Measurements from ENCODE around the gene DRAXIN.

The DRAXIN gene

DNA sequence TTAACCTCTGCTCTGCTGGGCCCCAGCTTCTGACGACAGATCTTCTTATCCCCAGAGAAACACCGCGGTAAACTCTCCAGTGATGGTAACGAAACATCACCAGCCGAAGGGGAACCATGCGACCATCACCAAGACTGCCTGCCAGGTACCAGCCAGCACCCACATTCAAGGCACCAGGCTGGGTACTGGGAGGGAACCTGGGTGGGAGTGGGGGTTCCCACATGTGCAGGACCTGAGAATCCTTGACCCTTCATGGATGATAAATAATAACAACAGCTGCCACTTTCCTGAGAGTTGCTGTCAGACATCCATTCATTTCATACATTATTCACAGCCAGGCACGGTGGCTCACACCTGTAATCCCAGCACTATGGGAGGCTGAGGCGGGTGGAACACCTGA, 20.8 kb downstream of the DRAXIN start:
- DNase-seq = no peak

DNA sequence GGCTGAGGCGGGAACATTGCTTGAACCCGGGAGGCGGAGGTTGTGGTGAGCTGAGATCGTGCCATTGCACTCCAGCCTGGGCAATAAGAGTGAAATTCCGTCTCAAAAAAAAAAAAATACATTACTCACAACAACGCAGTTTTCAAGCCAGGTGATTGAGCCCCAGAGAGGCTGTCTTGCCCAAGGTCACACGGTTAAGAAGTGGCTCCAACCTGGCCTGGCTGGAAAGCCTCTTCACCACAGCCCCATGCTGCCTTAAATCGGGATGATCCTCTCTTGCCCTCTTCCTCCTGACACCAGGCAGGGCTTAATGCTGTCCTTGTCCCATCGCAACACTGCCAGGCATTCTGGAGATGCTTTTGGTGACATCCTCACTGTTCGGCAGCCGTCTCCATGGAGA, 21.6 kb downstream of the DRAXIN start:
- DNase-seq = no peak

DNA sequence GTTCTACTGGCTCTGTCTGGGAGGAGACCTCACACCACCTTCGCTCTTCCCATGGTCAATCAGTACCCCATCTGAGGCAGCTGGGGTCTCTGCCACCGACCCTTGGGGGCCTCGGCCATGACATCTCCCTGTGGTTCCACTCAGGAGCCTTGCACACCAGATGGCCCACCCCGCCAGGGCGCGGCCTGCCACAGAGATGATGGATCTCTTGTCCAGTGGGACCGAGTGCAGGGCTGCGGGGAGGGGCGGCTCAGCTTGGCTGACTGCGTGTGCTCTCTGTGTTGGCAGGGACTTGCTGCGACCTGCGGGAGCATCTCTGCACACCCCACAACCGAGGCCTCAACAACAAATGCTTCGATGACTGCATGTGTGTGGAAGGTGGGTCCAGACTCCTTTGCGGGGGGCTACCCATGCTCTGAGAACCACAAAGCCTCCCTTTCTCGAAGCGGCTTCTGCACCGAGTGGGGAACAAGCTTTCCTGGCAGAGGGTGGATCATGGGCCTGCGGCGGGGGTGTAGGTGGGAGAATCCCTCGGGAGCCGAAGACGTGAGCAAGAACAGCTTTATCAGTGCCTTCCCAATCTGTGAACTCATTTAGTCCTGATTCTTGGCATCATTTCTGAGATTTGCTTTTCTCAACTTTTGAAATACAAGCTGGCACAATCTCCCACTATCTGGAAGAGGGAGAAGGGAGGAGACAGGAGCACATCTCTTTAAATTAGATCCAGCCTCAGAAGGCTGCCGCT, 23.5 kb downstream of the DRAXIN start:
- DNase-seq = no peak

- DNase-seq = no peak
These were observed 28.0 kb downstream of the DRAXIN start for GRCh38 chr1:11719313-11720032.

- DNase-seq = no peak
These were observed 28.5 kb downstream of the DRAXIN start for GRCh38 chr1:11720033-11720376.

DNA sequence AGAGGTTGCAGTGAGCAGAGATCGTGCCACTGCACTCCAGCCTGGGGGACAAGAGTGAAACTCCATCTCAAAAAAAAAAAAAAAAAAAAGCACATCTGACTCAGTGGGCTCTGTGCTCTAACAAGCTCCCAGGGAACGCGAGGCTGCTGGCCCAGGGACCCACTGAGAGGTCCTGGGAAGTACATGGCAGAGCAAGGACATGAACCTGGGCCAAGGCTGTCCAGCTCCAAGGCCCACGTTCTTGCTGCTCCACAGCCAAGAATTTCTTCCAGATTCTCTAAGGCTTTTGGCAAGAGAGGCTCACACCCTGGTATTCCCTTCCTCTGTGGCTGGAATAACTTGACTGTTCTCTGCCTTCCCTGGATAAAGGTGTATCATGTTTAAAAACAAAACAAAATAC, 29.0 kb downstream of the DRAXIN start:
- DNase-seq = no peak

DNA sequence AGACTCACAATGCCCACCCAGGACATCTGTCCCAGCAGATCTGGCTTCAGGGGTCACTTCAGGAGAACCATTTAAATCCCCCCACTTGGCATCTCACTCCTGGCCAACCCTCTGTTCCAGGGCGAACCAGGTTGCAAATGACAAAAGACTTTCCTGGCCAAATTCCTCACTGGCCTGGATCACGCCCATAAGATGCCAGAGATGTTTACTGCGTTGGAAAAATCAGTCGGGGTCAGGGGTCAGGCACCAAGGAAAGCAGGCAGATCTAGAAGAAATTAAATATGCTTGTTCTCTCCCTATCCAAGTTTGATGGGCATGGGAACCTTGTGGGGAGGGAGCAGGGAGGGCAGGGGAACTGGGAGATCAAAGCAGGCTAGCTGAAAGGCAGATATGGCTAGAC, 29.8 kb downstream of the DRAXIN start:
- no peak for DNase-seq

GRCh38 chr1:11722538-11722937, 31.0 kb downstream of the DRAXIN start:
- no peak for DNase-seq

GRCh38 chr1:11725616-11726015, 34.1 kb downstream of the DRAXIN start:
- no peak for DNase-seq

- DNase-seq = no peak
These were observed 35.6 kb downstream of the DRAXIN start for GRCh38 chr1:11727119-11727518.

GRCh38 chr1:11728126-11728806, 36.8 kb downstream of the DRAXIN start:
- no peak for DNase-seq

GRCh38 chr1:11729155-11729497, 37.6 kb downstream of the DRAXIN start:
- no peak for DNase-seq

GRCh38 chr1:11729498-11730428, 38.3 kb downstream of the DRAXIN start:
- no peak for DNase-seq

GRCh38 chr1:11730429-11730891, 39.0 kb downstream of the DRAXIN start:
- DNase-seq = peak; percentile 11

DNA sequence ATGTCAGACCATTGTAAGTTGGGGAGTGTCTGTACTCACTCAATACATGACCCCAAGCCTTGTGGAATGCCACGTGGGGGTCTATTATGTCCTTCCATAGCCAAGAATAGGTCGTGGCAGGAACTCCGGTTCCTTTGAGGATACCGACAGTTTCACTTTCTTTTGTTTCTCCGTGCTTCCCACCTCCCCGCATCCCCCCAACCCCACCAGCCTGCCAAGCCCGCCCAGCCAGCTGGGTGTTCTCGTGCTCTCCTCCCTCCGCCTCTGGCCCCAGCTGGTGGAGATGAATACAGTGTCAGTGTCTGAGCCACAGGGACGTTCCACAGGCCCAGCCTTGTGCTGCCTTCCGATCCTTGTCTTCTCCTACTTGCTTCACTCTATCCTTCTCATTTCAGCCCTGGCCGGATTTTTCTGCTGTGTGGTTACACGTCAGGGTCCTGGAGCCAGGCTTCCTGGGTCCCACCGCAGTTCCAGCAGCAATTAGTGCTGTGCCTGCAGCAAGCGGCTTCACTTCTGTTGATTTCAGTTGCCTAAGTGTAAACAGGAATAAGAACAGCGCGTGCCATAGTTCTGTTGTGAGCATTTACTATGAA, 40.3 kb downstream of the DRAXIN start:
- peak; percentile 7 for DNase-seq

DNA sequence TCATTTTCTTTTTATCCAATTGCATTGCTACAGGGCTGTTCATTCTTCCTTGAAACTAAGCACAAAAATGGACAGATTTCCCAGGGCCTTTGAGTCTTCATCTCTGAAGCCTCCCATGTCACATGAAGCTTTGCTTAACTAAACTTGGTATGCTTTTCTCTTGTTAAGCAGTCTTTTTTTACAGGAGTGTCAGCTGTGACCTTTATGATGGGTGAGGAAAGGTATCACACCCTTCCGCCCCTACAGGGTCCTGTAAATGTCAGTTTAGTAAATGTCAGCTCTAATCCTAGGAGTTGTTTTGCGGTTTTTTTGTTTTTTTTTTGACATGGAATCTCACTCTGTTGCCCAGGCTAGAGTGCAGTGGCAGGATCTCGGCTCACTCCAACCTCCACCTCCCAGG, 41.8 kb downstream of the DRAXIN start:
- DNase-seq = no peak

- no peak for DNase-seq
These were observed 44.0 kb downstream of the DRAXIN start for GRCh38 chr1:11735531-11735853.

DNA sequence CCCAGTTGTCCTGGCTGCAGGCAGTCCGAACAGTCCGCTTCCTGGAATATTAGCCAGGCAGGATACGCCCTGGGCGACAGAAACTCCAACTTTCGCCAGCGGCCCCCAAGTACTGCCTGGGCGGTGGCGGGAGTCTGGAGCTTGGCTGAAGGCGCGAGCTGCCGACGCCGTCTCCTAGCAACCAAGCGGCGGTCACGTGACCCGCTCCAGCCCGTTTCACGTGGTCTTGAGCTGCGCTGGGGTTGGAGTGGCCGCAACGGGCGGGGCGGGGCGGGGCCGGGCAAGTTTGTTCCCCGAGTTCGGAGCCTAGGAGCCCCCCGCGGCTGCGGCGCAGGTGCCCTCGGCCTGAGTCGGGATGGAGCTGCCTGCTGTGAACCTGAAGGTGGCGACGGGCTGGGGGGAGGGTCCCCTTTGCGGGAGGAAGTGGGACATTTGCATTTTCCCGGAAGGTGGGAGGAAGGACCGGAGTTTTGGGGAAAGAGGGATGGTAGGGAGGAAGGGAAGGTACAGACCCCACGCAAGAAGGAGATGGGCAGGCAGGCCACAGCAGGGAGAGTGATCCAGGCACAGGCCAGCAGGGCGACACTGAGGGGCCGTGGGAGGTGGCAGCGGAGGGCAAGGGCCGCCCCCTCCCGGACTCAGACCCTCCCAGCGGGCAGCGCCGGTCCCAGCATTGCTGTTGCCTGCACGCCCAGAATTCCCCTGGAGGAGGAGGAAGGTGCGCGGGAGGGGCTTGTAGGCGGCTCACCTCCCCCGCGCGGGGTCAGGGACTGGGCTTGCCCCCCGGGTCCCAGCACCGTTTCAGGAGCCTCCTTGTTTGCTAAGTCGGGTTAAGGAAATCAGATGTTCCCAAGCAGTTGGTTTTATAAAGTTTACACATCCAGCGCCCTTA, 44.6 kb downstream of the DRAXIN start, which contains the start of gene AGTRAP:
Gene AGTRAP, plus strand, starts transcription at position 283 of the 892 bp plus-strand sequence. Its CDS starts 73 bp downstream, at position 356.
- DNase-seq = peak; percentile 16

GRCh38 chr1:11736746-11737639, 45.5 kb downstream of the DRAXIN start:
- no peak for DNase-seq

GRCh38 chr1:11738096-11738495, 46.6 kb downstream of the DRAXIN start:
- no peak for DNase-seq

Measured in NCI-H2029 treated with DMSO at 0.1 percent for 48 hours (cell line).